Ammon's horn (tissue), 1 donor: ENCODE measurements around the gene TNFRSF12A.
"Not testable (repeated sequence)": the region's sequence is repeated elsewhere in the genome, so short reads cannot be mapped to it uniquely, and the experiment has no call there.

Experiments
- DNase-seq: peaks from one replicate; pipeline ENCODE4 v3.0.0-alpha.2; 2016; ENCODE audit warnings: low spot score

TNFRSF12A gene

GRCh38 chr16:3049921-3050481, 29.8 kb downstream of the TNFRSF12A start:
- no peak for DNase-seq

- DNase-seq = no peak
These were observed 30.3 kb downstream of the TNFRSF12A start for GRCh38 chr16:3050487-3050886.

- no peak for DNase-seq
These were observed 30.8 kb downstream of the TNFRSF12A start for GRCh38 chr16:3051009-3051408.

GRCh38 chr16:3051494-3051893, 31.3 kb downstream of the TNFRSF12A start:
- no peak for DNase-seq

GRCh38 chr16:3052571-3053329, 32.6 kb downstream of the TNFRSF12A start:
- DNase-seq = not testable (repeated sequence)

- DNase-seq = not testable (repeated sequence)
These were observed 33.2 kb downstream of the TNFRSF12A start for GRCh38 chr16:3053330-3053710.

GRCh38 chr16:3054965-3055733, 35.0 kb downstream of the TNFRSF12A start:
- no peak for DNase-seq

GRCh38 chr16:3055734-3056115, 35.6 kb downstream of the TNFRSF12A start:
- not testable (repeated sequence) for DNase-seq

- no peak for DNase-seq
These were observed 36.4 kb downstream of the TNFRSF12A start for GRCh38 chr16:3056336-3057180.

- no peak for DNase-seq
These were observed 37.3 kb downstream of the TNFRSF12A start for GRCh38 chr16:3057181-3058138.

- DNase-seq = peak; percentile 36
These were observed 38.2 kb downstream of the TNFRSF12A start for GRCh38 chr16:3058139-3059030.

GRCh38 chr16:3059041-3059722, 39.0 kb downstream of the TNFRSF12A start:
- peak; percentile 84 for DNase-seq

- DNase-seq = no peak
These were observed 39.6 kb downstream of the TNFRSF12A start for GRCh38 chr16:3059723-3060242.

- DNase-seq = no peak
These were observed 40.4 kb downstream of the TNFRSF12A start for GRCh38 chr16:3060339-3061127.

- DNase-seq = no peak
These were observed 42.4 kb downstream of the TNFRSF12A start for GRCh38 chr16:3062553-3062952.

- DNase-seq = no peak
These were observed 43.6 kb downstream of the TNFRSF12A start for GRCh38 chr16:3063625-3064386.

GRCh38 chr16:3065069-3065741, 45.0 kb downstream of the TNFRSF12A start, which contains the start of gene IL32:
TSS of gene IL32 (plus strand) at chr16:3065640. CDS start at chr16:3065812, 172 bp downstream.
- no peak for DNase-seq
